GM19193 (cell line): ENCODE data around the gene CCNL1.

Experiments
- POLR2A ChIP-seq: IDR thresholded peaks from 4 replicates; pipeline ENCODE4 v1.6.1; 2011; ENCODE audit not compliant: insufficient read depth, insufficient read length; ENCODE audit errors: extremely low read depth

Gene CCNL1

GRCh38 chr3:157132341-157132740, 27.6 kb downstream of the CCNL1 start:
- no peak for TF ChIP-seq POLR2A

GRCh38 chr3:157131861-157132260, 28.1 kb downstream of the CCNL1 start:
- TF ChIP-seq POLR2A = no peak

GRCh38 chr3:157130467-157131251, 29.3 kb downstream of the CCNL1 start:
- no peak for TF ChIP-seq POLR2A

GRCh38 chr3:157129803-157130466, 30.0 kb downstream of the CCNL1 start:
- no peak for TF ChIP-seq POLR2A

GRCh38 chr3:157128771-157129681, 30.9 kb downstream of the CCNL1 start:
- TF ChIP-seq POLR2A = no peak

- TF ChIP-seq POLR2A = no peak
Observed at GRCh38 chr3:157127831-157128767, 31.8 kb downstream of the CCNL1 start.

GRCh38 chr3:157127268-157127667, 32.7 kb downstream of the CCNL1 start:
- no peak for TF ChIP-seq POLR2A

GRCh38 chr3:157126365-157126764, 33.6 kb downstream of the CCNL1 start:
- TF ChIP-seq POLR2A = no peak

- no peak for TF ChIP-seq POLR2A
Observed at GRCh38 chr3:157125101-157125500, 34.8 kb downstream of the CCNL1 start.

- TF ChIP-seq POLR2A = no peak
Observed at GRCh38 chr3:157123621-157124020, 36.3 kb downstream of the CCNL1 start.

GRCh38 chr3:157122832-157123427, 37.0 kb downstream of the CCNL1 start:
- TF ChIP-seq POLR2A = no peak

GRCh38 chr3:157122116-157122515, 37.8 kb downstream of the CCNL1 start:
- no peak for TF ChIP-seq POLR2A

GRCh38 chr3:157121522-157121921, 38.4 kb downstream of the CCNL1 start:
- TF ChIP-seq POLR2A = no peak

- TF ChIP-seq POLR2A = no peak
Observed at GRCh38 chr3:157120071-157120892, 39.7 kb downstream of the CCNL1 start.
